ENCODE measurements around the gene SPINDOC. TPM values are rescaled to one million over a fixed set of nuclear protein-coding genes. Genes with fewer than 3 reads are reported as not detected.

The SPINDOC gene
- polyA plus RNA-seq, 1 of the 3 experiments (the other 2 are of a cell fraction), result 45.0 TPM

DNA sequence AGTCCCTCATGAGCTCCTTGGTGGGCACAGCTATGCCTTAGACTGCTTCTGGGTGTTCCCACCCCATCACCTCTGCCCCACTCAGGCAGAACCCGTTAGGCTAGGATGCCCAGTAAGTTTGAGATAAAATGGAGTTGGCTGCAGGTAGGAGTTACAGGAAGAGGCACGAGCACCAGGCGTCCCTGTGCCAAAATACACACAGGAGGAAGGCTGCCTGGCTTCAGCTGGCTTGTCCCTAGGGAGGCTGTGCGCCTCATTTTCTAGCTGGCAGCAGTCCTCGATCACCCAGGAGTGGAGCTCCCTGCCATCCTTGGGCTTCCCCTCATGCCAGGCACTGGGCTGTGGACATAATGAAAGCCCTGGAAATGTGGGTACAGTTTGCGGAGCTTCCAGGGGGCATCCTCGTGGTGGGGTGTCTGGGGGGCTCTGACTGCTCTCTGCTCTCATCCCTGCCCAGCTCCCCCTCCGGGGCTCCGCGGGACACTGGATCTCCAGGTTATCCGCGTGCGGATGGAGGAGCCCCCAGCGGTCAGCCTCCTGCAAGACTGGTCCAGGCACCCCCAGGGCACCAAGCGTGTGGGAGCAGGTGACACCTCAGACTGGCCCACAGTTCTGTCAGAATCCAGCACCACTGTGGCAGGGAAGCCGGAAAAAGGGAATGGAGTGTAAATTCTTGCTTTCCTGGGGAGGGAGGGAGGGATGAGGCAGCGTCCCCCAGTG, 13.4 kb downstream of the SPINDOC start:
- H3K4me2 ChIP-seq, result no peak overlapping the region
- H3K9me2 ChIP-seq, result no peaks in the 10 kb centered on the region
- POLR2A ChIA-PET, result interaction anchor here (2.1 kb wide), 1 partner anchor 10 kb away, joined by 4 read pairs; no protein-coding TSS in a partner anchor
- H3K36me3 ChIP-seq (replicated peaks in 1 of 2; ENCODE audit: control insufficient read depth in 1 of 2, insufficient read depth in 2 of 2, low read length in 1 of 2), result peaks cover 11 to 30% of the 10 kb centered on the region in 2 experiments
- no peak overlapping the region for H2AFZ ChIP-seq (ENCODE audit: low read depth)
- TF ChIP-seq, protein P1, sequence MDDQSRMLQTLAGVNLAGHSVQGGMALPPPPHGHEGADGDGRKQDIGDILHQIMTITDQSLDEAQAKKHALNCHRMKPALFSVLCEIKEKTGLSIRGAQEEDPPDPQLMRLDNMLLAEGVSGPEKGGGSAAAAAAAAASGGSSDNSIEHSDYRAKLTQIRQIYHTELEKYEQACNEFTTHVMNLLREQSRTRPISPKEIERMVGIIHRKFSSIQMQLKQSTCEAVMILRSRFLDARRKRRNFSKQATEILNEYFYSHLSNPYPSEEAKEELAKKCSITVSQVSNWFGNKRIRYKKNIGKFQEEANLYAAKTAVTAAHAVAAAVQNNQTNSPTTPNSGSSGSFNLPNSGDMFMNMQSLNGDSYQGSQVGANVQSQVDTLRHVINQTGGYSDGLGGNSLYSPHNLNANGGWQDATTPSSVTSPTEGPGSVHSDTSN (IDR thresholded peaks at IDR 0.05), result no peak
- TF ChIP-seq SMC3 (IDR thresholded peaks at IDR 0.05; ENCODE audit: low read depth, low read length) (no peak), FOXM1 (IDR thresholded peaks at IDR 0.05; ENCODE audit: low read depth) (no peak), EP300 (IDR thresholded peaks at IDR 0.05; ENCODE audit: borderline replicate concordance in 1 of 2, low read depth in 1 of 2, low read length in 1 of 2) (no peak)
- TF ChIP-seq, protein P2, sequence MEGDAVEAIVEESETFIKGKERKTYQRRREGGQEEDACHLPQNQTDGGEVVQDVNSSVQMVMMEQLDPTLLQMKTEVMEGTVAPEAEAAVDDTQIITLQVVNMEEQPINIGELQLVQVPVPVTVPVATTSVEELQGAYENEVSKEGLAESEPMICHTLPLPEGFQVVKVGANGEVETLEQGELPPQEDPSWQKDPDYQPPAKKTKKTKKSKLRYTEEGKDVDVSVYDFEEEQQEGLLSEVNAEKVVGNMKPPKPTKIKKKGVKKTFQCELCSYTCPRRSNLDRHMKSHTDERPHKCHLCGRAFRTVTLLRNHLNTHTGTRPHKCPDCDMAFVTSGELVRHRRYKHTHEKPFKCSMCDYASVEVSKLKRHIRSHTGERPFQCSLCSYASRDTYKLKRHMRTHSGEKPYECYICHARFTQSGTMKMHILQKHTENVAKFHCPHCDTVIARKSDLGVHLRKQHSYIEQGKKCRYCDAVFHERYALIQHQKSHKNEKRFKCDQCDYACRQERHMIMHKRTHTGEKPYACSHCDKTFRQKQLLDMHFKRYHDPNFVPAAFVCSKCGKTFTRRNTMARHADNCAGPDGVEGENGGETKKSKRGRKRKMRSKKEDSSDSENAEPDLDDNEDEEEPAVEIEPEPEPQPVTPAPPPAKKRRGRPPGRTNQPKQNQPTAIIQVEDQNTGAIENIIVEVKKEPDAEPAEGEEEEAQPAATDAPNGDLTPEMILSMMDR (IDR thresholded peaks at IDR 0.05), result no peak
- TF ChIP-seq, protein P3, sequence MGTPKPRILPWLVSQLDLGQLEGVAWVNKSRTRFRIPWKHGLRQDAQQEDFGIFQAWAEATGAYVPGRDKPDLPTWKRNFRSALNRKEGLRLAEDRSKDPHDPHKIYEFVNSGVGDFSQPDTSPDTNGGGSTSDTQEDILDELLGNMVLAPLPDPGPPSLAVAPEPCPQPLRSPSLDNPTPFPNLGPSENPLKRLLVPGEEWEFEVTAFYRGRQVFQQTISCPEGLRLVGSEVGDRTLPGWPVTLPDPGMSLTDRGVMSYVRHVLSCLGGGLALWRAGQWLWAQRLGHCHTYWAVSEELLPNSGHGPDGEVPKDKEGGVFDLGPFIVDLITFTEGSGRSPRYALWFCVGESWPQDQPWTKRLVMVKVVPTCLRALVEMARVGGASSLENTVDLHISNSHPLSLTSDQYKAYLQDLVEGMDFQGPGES (IDR thresholded peaks at IDR 0.05; ENCODE audit: low read depth, low read length), result no peak
- TF ChIP-seq, protein P4, sequence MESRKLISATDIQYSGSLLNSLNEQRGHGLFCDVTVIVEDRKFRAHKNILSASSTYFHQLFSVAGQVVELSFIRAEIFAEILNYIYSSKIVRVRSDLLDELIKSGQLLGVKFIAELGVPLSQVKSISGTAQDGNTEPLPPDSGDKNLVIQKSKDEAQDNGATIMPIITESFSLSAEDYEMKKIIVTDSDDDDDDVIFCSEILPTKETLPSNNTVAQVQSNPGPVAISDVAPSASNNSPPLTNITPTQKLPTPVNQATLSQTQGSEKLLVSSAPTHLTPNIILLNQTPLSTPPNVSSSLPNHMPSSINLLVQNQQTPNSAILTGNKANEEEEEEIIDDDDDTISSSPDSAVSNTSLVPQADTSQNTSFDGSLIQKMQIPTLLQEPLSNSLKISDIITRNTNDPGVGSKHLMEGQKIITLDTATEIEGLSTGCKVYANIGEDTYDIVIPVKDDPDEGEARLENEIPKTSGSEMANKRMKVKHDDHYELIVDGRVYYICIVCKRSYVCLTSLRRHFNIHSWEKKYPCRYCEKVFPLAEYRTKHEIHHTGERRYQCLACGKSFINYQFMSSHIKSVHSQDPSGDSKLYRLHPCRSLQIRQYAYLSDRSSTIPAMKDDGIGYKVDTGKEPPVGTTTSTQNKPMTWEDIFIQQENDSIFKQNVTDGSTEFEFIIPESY (IDR thresholded peaks at IDR 0.05; ENCODE audit: borderline replicate concordance, low read depth), result no peak
- TF ChIP-seq, protein P5, sequence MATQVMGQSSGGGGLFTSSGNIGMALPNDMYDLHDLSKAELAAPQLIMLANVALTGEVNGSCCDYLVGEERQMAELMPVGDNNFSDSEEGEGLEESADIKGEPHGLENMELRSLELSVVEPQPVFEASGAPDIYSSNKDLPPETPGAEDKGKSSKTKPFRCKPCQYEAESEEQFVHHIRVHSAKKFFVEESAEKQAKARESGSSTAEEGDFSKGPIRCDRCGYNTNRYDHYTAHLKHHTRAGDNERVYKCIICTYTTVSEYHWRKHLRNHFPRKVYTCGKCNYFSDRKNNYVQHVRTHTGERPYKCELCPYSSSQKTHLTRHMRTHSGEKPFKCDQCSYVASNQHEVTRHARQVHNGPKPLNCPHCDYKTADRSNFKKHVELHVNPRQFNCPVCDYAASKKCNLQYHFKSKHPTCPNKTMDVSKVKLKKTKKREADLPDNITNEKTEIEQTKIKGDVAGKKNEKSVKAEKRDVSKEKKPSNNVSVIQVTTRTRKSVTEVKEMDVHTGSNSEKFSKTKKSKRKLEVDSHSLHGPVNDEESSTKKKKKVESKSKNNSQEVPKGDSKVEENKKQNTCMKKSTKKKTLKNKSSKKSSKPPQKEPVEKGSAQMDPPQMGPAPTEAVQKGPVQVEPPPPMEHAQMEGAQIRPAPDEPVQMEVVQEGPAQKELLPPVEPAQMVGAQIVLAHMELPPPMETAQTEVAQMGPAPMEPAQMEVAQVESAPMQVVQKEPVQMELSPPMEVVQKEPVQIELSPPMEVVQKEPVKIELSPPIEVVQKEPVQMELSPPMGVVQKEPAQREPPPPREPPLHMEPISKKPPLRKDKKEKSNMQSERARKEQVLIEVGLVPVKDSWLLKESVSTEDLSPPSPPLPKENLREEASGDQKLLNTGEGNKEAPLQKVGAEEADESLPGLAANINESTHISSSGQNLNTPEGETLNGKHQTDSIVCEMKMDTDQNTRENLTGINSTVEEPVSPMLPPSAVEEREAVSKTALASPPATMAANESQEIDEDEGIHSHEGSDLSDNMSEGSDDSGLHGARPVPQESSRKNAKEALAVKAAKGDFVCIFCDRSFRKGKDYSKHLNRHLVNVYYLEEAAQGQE (IDR thresholded peaks at IDR 0.05; ENCODE audit: low read depth, low read length), result no peak
- H3K4me3 ChIP-seq (ENCODE audit: low read depth in 2 of 2, low read length in 1 of 2), result no peak overlapping the region
- H3K79me2 ChIP-seq (ENCODE audit: insufficient read depth), result no peaks in the 10 kb centered on the region
- WGBS (ENCODE audit: low lambda C conversion rate), result 80% methylated on average over 8 of the region's 17 CpGs
- no peaks in the 10 kb centered on the region for H3K27me3 ChIP-seq (ENCODE audit: insufficient read depth)
- H3K27ac ChIP-seq (ENCODE audit: low read depth in 2 of 2, low read length in 1 of 2), result no peak overlapping the region
- no peak overlapping the region for H3K9ac ChIP-seq
- H4K20me1 ChIP-seq (ENCODE audit: insufficient read depth), result no peaks in the 10 kb centered on the region
- no peaks in the 10 kb centered on the region for H3K4me1 ChIP-seq (ENCODE audit: control insufficient read depth in 1 of 2, insufficient read depth in 2 of 2, low read depth in 1 of 2, low read length in 1 of 2)
- CTCF ChIA-PET, result interaction anchor here (0.6 to 5.3 kb wide), 3 partner anchors 11 to 59 kb away, joined by 3 to 21 read pairs (median 4); no protein-coding TSS in a partner anchor
- H3K9me3 ChIP-seq, result no peaks in the 10 kb centered on the region
- no peak for DNase-seq
- peaks cover 7% of the 10 kb centered on the region for H3F3A ChIP-seq (replicated peaks; ENCODE audit: insufficient read depth)
